Measurements from ENCODE around the gene ST7. TPM values are rescaled to one million over a fixed set of nuclear protein-coding genes. Genes with fewer than 3 reads are reported as not detected.

ST7 gene
- total and polyA plus RNA-seq, 2 of the 13 experiments (the other 11 are each of a cell fraction or from before 2014, with no cell fraction given) = 17.3 to 23.5 TPM

GRCh38 chr7:117217106-117218035 lies 264.1 kb downstream of the ST7 start:
- BruUV-seq (replicated peaks) = no TSS peak
- POLR2A ChIA-PET = no interaction called here
- intact Hi-C loops (cut with micrococcal nuclease; ENCODE audit: unreplicated experiment) (no loop called here), in situ Hi-C loops (cut with HindIII; ENCODE audit: extremely low pct_ligation_motif_present, low pct_unique_long_range_greater_than_20kb) (no loop called here)
- no peak for DNase-seq (ENCODE audit: low spot score)
- H3K79me2 ChIP-seq (ENCODE audit: insufficient read depth, low read length) = no peaks in the 10 kb centered on the region
- no peak overlapping the region for H3K4me3 ChIP-seq (replicated peaks in 1 of 3; ENCODE audit: insufficient read depth in 1 of 3, low read depth in 2 of 3, low read length in 3 of 3)
- H4K20me1 ChIP-seq (ENCODE audit: insufficient read depth, low read length) = no peaks in the 10 kb centered on the region
- H2AFZ ChIP-seq (ENCODE audit: low read length) = no peak overlapping the region
- CTCF ChIA-PET (ENCODE audit: low intra/inter-chr PET ratio, low total read pairs) = no interaction called here
- H3K9ac ChIP-seq (ENCODE audit: insufficient read depth, low read depth, low read length) = no peak overlapping the region
- no peak for ATAC-seq
- H3K4me1 ChIP-seq (ENCODE audit: insufficient read depth, low read length) = no peaks in the 10 kb centered on the region
- H3K4me2 ChIP-seq (ENCODE audit: low read depth, low read length) = no peak overlapping the region
- H3K27ac ChIP-seq (ENCODE audit: extremely low read length, insufficient read depth, low read length) = no peak overlapping the region
- no peak for FAIRE-seq
- WGBS (ENCODE audit: low lambda C conversion rate) = 95% methylated on average over 6 of the region's 6 CpGs
- H3K9me3 ChIP-seq (ENCODE audit: low read length) = no peaks in the 10 kb centered on the region
- peaks cover 2 to 6% of the 10 kb centered on the region in 2 experiments; a peak in 3 of 5 replicates for H3K36me3 ChIP-seq (replicated peaks in 1 of 2; ENCODE audit: control insufficient read depth in 1 of 2, insufficient read depth in 2 of 2, low read length in 2 of 2)
- H3K27me3 ChIP-seq (ENCODE audit: control insufficient read depth in 1 of 2, insufficient read depth in 2 of 2, low read length in 2 of 2) = no peaks in the 10 kb centered on the region
- no peak for TF ChIP-seq DBP (CRISPR knock-in tag; IDR thresholded peaks at IDR 0.05; ENCODE audit: not compliant biosample characterization)
- TF ChIP-seq SPEN (CRISPR knock-in tag; IDR thresholded peaks at IDR 0.05; ENCODE audit: low read depth) = no peak

- no peak overlapping the region for H3K27ac ChIP-seq (ENCODE audit: extremely low read length, insufficient read depth, low read length)
- H3K4me3 ChIP-seq (replicated peaks in 1 of 3; ENCODE audit: insufficient read depth in 1 of 3, low read depth in 2 of 3, low read length in 3 of 3) = no peak overlapping the region
- in situ Hi-C loops (cut with HindIII; ENCODE audit: extremely low pct_ligation_motif_present, low pct_unique_long_range_greater_than_20kb) (no loop called here), intact Hi-C loops (cut with micrococcal nuclease; ENCODE audit: unreplicated experiment) (no loop called here)
- no peak for TF ChIP-seq PAX8 (CRISPR knock-in tag; IDR thresholded peaks at IDR 0.05; ENCODE audit: borderline replicate concordance)
- no peak for TF ChIP-seq RAD51 (IDR thresholded peaks at IDR 0.05; ENCODE audit: borderline replicate concordance)
- TF ChIP-seq HNRNPH1 (optimal IDR thresholded peaks at IDR 0.05; ENCODE audit: low read depth, low read length) = no peak
- no peak for TF ChIP-seq MIXL1 (CRISPR knock-in tag; IDR thresholded peaks at IDR 0.05)
- no peak for TF ChIP-seq ZNF746 (CRISPR knock-in tag; IDR thresholded peaks at IDR 0.05)
- TF ChIP-seq ZNF7 (CRISPR knock-in tag; IDR thresholded peaks at IDR 0.05) = no peak
- no peak for TF ChIP-seq SKIL (CRISPR knock-in tag; IDR thresholded peaks at IDR 0.05; ENCODE audit: borderline replicate concordance)
- no peak for TF ChIP-seq FOXO4 (CRISPR knock-in tag; conservative IDR thresholded peaks at IDR 0.05)
- no peak for TF ChIP-seq JUND (CRISPR knock-in tag; IDR thresholded peaks at IDR 0.05)
- TF ChIP-seq MZF1 (CRISPR knock-in tag; IDR thresholded peaks at IDR 0.05; ENCODE audit: borderline replicate concordance) = no peak
- TF ChIP-seq ZNF441 (CRISPR knock-in tag; IDR thresholded peaks at IDR 0.05; ENCODE audit: borderline replicate concordance) = no peak
- no peak for TF ChIP-seq ZFP41 (CRISPR knock-in tag; IDR thresholded peaks at IDR 0.05; ENCODE audit: borderline replicate concordance)
- no peaks in the 10 kb centered on the region for H4K20me1 ChIP-seq (ENCODE audit: insufficient read depth, low read length)
- no peak overlapping the region for H3K4me2 ChIP-seq (ENCODE audit: low read depth, low read length)
- no peak for DNase-seq (ENCODE audit: low spot score)
- no peak for ATAC-seq
- peaks cover 2 to 10% of the 10 kb centered on the region in 2 experiments; a peak in 3 of 5 replicates for H3K36me3 ChIP-seq (replicated peaks in 1 of 2; ENCODE audit: control insufficient read depth in 1 of 2, insufficient read depth in 2 of 2, low read length in 2 of 2)
- ChIA-PET POLR2A (no interaction called here), CTCF (ENCODE audit: low intra/inter-chr PET ratio, low total read pairs) (no interaction called here)
- no peaks in the 10 kb centered on the region for H3K9me3 ChIP-seq (ENCODE audit: low read length)
- 75% methylated on average over 4 of the region's 4 CpGs for WGBS (ENCODE audit: low lambda C conversion rate)
- H3K79me2 ChIP-seq (ENCODE audit: insufficient read depth, low read length) = no peaks in the 10 kb centered on the region
- no peak overlapping the region for H2AFZ ChIP-seq (ENCODE audit: low read length)
- no peak overlapping the region for H3K9ac ChIP-seq (ENCODE audit: insufficient read depth, low read depth, low read length)
- no peak for FAIRE-seq
- H3K27me3 ChIP-seq (ENCODE audit: control insufficient read depth in 1 of 2, insufficient read depth in 2 of 2, low read length in 2 of 2) = no peaks in the 10 kb centered on the region
- no peaks in the 10 kb centered on the region for H3K4me1 ChIP-seq (ENCODE audit: insufficient read depth, low read length)
- no TSS peak for BruUV-seq (replicated peaks)
Observed at GRCh38 chr7:117218700-117219099, 265.4 kb downstream of the ST7 start.
